ENCODE data around the gene CAPN8. TPM values are rescaled to one million over a fixed set of nuclear protein-coding genes. Genes with fewer than 3 reads are reported as not detected.

The CAPN8 gene
- total RNA-seq, 1 experiment from 2014 or later, result 94.7 TPM

DNA sequence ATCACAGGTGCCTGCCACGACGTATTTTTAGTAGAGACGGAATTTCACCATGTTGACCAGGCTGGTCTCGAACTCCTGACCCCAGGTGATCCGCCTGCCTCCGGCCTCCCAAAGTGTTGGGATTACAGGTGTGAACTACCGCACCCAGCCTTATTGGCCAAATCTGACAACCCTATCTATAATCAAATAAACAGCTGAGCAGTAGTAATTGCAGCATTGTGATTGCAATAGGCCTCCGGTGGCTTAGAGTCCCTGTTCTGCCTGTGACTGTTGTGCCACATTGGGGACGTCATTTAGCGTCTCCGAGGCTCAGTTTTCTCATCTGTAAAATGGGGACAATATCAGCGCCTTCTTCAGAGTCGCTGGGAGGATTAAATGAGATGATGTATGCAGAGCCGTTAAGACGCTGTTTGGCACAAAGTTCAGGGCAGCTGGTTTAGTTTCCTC is 46.3 kb upstream of the CAPN8 start:
- peak in 1 of 2 experiments; percentile 54 for DNase-seq
- Histone ChIP-seq H3K4me2 (peak overlapping the region; percentile 91), H3K4me3 (peak overlapping the region; percentile 79; the same call in 1 of the 2 replicates), H3K4me1 (replicated peaks; ENCODE audit: insufficient read depth) (peaks cover 78% of the 10 kb centered on the region), H4K20me1 (ENCODE audit: insufficient read depth) (no peaks in the 10 kb centered on the region), H3K36me3 (ENCODE audit: low read depth) (peaks cover 7% of the 10 kb centered on the region; the same call in 1 of the 2 replicates), H3K79me2 (ENCODE audit: low read depth) (peaks cover 65% of the 10 kb centered on the region), H3K9me3 (ENCODE audit: insufficient read depth, low read depth) (no peaks in the 10 kb centered on the region), H2AFZ (0 out of 2 replicates have a peak overlapping the region, but pooled peaks have one; percentile 34), H3K27me3 (ENCODE audit: insufficient read depth, low read depth) (no peaks in the 10 kb centered on the region), H3F3A (ENCODE audit: insufficient read depth, low read depth) (peaks cover 67% of the 10 kb centered on the region), H3K27ac (peak overlapping the region; percentile 92), H3K9me2 (ENCODE audit: insufficient read depth) (no peaks in the 10 kb centered on the region)
- intact Hi-C loops (cut with micrococcal nuclease; ENCODE audit: unreplicated experiment), result no loop called here
- no peak for TF ChIP-seq EZH2 (IDR thresholded peaks at IDR 0.05; ENCODE audit: low read depth)
- TF ChIP-seq, protein P1, sequence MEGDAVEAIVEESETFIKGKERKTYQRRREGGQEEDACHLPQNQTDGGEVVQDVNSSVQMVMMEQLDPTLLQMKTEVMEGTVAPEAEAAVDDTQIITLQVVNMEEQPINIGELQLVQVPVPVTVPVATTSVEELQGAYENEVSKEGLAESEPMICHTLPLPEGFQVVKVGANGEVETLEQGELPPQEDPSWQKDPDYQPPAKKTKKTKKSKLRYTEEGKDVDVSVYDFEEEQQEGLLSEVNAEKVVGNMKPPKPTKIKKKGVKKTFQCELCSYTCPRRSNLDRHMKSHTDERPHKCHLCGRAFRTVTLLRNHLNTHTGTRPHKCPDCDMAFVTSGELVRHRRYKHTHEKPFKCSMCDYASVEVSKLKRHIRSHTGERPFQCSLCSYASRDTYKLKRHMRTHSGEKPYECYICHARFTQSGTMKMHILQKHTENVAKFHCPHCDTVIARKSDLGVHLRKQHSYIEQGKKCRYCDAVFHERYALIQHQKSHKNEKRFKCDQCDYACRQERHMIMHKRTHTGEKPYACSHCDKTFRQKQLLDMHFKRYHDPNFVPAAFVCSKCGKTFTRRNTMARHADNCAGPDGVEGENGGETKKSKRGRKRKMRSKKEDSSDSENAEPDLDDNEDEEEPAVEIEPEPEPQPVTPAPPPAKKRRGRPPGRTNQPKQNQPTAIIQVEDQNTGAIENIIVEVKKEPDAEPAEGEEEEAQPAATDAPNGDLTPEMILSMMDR (conservative IDR thresholded peaks at IDR 0.05), result no peak
- ChIA-PET CTCF (interaction anchor here (1.0 kb wide), 1 partner anchor 60 kb away, joined by 3 read pairs; no protein-coding TSS in a partner anchor), POLR2A (ENCODE audit: unreplicated experiment) (interaction anchor here (0.6 to 1.2 kb wide), 4 partner anchors 9 to 23 kb away, joined by 3 to 9 read pairs (median 4); no protein-coding TSS in a partner anchor)
- BruUV-seq (replicated peaks), result TSS peak; percentile 14

DNA sequence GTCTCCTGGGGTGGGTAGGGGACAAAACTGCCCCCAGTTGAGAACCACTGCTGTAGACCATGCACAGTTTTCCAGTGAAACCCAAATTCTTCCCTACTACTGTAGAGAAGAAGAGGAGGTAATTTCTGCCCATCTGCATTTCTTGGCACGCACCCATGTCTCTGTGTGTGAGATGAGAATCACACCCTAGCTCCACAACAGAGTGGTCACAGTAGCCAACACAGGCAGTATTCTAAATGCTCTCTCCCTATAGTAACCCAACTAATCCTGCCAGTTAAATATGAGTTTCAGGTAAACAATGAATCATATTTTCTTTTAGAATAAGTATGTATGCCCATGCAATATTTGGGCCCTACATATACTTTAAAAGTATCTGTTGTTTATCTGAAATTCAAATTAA is 45.7 kb upstream of the CAPN8 start:
- H3K79me2 ChIP-seq (ENCODE audit: low read depth), result peaks cover 59% of the 10 kb centered on the region
- DNase-seq, result peak in 1 of 2 experiments; percentile 65
- H3K4me3 ChIP-seq, result no peak overlapping the region
- no peaks in the 10 kb centered on the region for H3K9me3 ChIP-seq (ENCODE audit: insufficient read depth, low read depth)
- 0 out of 2 replicates have a peak overlapping the region, but pooled peaks have one; percentile 91 for H3K4me2 ChIP-seq
- H3F3A ChIP-seq (ENCODE audit: insufficient read depth, low read depth), result peaks cover 71% of the 10 kb centered on the region
- POLR2A ChIA-PET (ENCODE audit: unreplicated experiment), result interaction anchor here (0.6 kb wide), 1 partner anchor 61 kb away, joined by 3 read pairs; no protein-coding TSS in a partner anchor
- no peaks in the 10 kb centered on the region for H3K9me2 ChIP-seq (ENCODE audit: insufficient read depth)
- no peak overlapping the region for H2AFZ ChIP-seq
- BruUV-seq (replicated peaks), result no TSS peak
- intact Hi-C loops (cut with micrococcal nuclease; ENCODE audit: unreplicated experiment), result no loop called here
- peaks cover 78% of the 10 kb centered on the region for H3K4me1 ChIP-seq (replicated peaks; ENCODE audit: insufficient read depth)
- no peaks in the 10 kb centered on the region for H3K27me3 ChIP-seq (ENCODE audit: insufficient read depth, low read depth)
- CTCF ChIA-PET, result interaction anchor here (0.8 kb wide), 1 partner anchor 396 kb away, joined by 5 read pairs; no protein-coding TSS in a partner anchor
- H3K27ac ChIP-seq, result peak overlapping the region; percentile 92
- 0 out of 2 replicates have a peak, but pooled peaks cover 2% of the 10 kb centered on the region for H3K36me3 ChIP-seq (ENCODE audit: low read depth)
- TF ChIP-seq EZH2 (IDR thresholded peaks at IDR 0.05; ENCODE audit: low read depth), result no peak
- TF ChIP-seq, protein P1 (conservative IDR thresholded peaks at IDR 0.05), result no peak
- no peaks in the 10 kb centered on the region for H4K20me1 ChIP-seq (ENCODE audit: insufficient read depth)

DNA sequence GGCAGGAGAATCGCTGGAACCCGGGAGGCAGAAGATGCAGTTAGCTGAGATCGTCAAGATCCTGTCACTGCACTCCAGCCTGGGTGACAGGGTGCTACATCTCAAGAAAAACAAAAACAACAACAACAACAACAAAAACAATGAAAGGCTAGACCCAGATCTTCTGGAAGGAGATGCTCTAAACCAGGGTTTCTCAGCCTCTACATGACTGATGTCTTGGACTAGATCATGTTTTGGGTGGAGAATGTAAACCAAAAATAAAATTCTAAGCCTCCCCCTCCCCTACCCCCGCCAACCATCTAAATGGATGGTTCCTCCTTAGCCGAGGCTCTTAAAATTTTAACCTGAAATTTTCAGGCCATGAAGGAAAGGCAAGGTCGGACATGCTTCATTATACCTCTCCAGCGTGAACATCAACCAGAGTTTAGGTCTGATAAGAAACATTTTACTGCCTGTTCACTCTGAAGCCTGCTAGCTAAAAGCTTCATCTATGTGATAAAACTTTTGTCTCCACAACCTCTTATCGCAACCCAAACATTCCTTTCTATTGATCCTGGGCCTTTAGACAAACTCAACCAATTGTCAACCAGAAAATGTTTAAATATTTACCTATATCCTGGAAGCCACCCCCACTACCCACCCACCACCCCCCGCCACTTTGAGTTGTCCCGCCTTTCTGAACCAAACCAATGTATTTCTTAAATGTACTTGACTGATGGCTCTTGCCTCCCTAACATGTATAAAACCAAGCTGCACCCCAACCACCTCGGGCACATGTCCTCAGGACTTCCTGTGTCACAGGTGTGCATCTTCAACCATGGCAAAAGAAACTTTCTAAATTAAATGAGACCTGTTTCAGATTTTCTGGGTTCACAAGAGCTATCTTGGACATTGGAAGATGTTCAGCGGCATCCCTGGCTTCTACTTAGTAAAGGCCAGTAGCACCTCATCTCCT is 45.0 kb upstream of the CAPN8 start:
- Histone ChIP-seq H3K27me3 (ENCODE audit: insufficient read depth, low read depth) (no peaks in the 10 kb centered on the region), H3K79me2 (ENCODE audit: low read depth) (peaks cover 52% of the 10 kb centered on the region), H2AFZ (no peak overlapping the region), H3K4me1 (replicated peaks; ENCODE audit: insufficient read depth) (peaks cover 78% of the 10 kb centered on the region), H3K27ac (peak overlapping the region; percentile 92), H4K20me1 (ENCODE audit: insufficient read depth) (no peaks in the 10 kb centered on the region), H3K36me3 (ENCODE audit: low read depth) (no peaks in the 10 kb centered on the region), H3K9me3 (ENCODE audit: insufficient read depth, low read depth) (no peaks in the 10 kb centered on the region), H3K4me2 (0 out of 2 replicates have a peak overlapping the region, but pooled peaks have one; percentile 91), H3K4me3 (no peak overlapping the region), H3K9me2 (ENCODE audit: insufficient read depth) (no peaks in the 10 kb centered on the region), H3F3A (ENCODE audit: insufficient read depth, low read depth) (peaks cover 71% of the 10 kb centered on the region)
- no TSS peak for BruUV-seq (replicated peaks)
- POLR2A ChIA-PET (ENCODE audit: unreplicated experiment), result interaction anchor here (0.6 kb wide), 1 partner anchor 62 kb away, joined by 3 read pairs; no protein-coding TSS in a partner anchor
- CTCF ChIA-PET, result interaction anchor here (0.6 to 0.8 kb wide), 3 partner anchors 9 to 396 kb away, joined by 4 to 6 read pairs (median 5); no protein-coding TSS in a partner anchor
- intact Hi-C loops (cut with micrococcal nuclease; ENCODE audit: unreplicated experiment), result no loop called here
- no peak for DNase-seq
- TF ChIP-seq, protein P1 (conservative IDR thresholded peaks at IDR 0.05), result no peak
- no peak for TF ChIP-seq EZH2 (IDR thresholded peaks at IDR 0.05; ENCODE audit: low read depth)

Data from PC-9 (cell line).